Cardiac muscle cell (in vitro differentiated cells and primary cell): ENCODE data around the gene COPS9. TPM values are rescaled to one million over a fixed set of nuclear protein-coding genes. Genes with fewer than 3 reads are reported as not detected.

Source experiments
- DNase-seq, 2 donors: peaks; one replicate each; pipeline versions ENCODE4 v3.0.0 to v3.0.0-alpha.2; 2010 to 2017; ENCODE audit warnings: low read depth in 1 of 2, low spot score in 1 of 2
- H3K27ac ChIP-seq: fragments of 200-600 bp; sonication (generic); 2 replicates; pipeline ENCODE4 v1.5.1; 2016
- H3K27me3 ChIP-seq: fragments of 200-600 bp; sonication (generic); 2 replicates; pipeline ENCODE4 v1.6.0; 2016; ENCODE audit warnings: control low read depth
- H3K36me3 ChIP-seq: fragments of 200-600 bp; sonication (generic); 2 replicates; pipeline ENCODE4 v1.5.1; 2016; ENCODE audit warnings: control low read depth
- H3K4me1 ChIP-seq: fragments of 200-600 bp; sonication (generic); 2 replicates; pipeline ENCODE4 v1.8.1; 2017; ENCODE audit warnings: low read depth, mild to moderate bottlenecking, mixed run types
- H3K4me3 ChIP-seq: fragments of 200-600 bp; sonication (generic); 2 replicates; pipeline ENCODE4 v1.5.1; 2016; ENCODE audit warnings: mild to moderate bottlenecking
- H3K9me3 ChIP-seq: fragments of 200-600 bp; sonication (generic); 2 replicates; pipeline ENCODE4 v1.5.1; 2017; ENCODE audit warnings: low read depth, mild to moderate bottlenecking, control low read depth
- polyA plus RNA-seq: library from polyadenylated mRNA; unstranded; fragments of >200 nt; fragmentation: Nextera tagmentation; extraction: Ambion mirVana; gene quantifications from 2 replicates; pipeline ENCODE4 v1.2.1, GENCODE V29; 2016
- total RNA-seq: library from RNA; depleted of rRNA; stranded (reverse); fragments of >200 nt; gene quantifications from 2 replicates; pipeline ENCODE4 v1.2.3, GENCODE V29; 2016
- TF ChIP-seq, protein P1 (sequence below): IDR thresholded peaks from 2 replicates; pipeline ENCODE4 v1.5.1; 2012; ENCODE audit warnings: low read depth, mild to moderate bottlenecking, low read length

The COPS9 gene
- total and polyA plus RNA-seq, 2 experiments from 2014 or later, result 111 to 321 TPM

GRCh38 chr2:240139666-240140393, 3.7 kb upstream of the COPS9 start:
- Histone ChIP-seq H3K36me3 (no peaks in the 10 kb centered on the region), H3K27ac (peak overlapping the region; percentile 11), H3K4me1 (peaks cover 5% of the 10 kb centered on the region), H3K4me3 (no peak overlapping the region), H3K27me3 (no peaks in the 10 kb centered on the region), H3K9me3 (no peaks in the 10 kb centered on the region)
- peak in 1 of 2 donors; percentile 55 for DNase-seq
- TF ChIP-seq, protein P1, sequence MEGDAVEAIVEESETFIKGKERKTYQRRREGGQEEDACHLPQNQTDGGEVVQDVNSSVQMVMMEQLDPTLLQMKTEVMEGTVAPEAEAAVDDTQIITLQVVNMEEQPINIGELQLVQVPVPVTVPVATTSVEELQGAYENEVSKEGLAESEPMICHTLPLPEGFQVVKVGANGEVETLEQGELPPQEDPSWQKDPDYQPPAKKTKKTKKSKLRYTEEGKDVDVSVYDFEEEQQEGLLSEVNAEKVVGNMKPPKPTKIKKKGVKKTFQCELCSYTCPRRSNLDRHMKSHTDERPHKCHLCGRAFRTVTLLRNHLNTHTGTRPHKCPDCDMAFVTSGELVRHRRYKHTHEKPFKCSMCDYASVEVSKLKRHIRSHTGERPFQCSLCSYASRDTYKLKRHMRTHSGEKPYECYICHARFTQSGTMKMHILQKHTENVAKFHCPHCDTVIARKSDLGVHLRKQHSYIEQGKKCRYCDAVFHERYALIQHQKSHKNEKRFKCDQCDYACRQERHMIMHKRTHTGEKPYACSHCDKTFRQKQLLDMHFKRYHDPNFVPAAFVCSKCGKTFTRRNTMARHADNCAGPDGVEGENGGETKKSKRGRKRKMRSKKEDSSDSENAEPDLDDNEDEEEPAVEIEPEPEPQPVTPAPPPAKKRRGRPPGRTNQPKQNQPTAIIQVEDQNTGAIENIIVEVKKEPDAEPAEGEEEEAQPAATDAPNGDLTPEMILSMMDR, result no peak

GRCh38 chr2:240139011-240139441, 2.9 kb upstream of the COPS9 start:
- DNase-seq, result no peak
- no peak overlapping the region for H3K4me3 ChIP-seq

DNA sequence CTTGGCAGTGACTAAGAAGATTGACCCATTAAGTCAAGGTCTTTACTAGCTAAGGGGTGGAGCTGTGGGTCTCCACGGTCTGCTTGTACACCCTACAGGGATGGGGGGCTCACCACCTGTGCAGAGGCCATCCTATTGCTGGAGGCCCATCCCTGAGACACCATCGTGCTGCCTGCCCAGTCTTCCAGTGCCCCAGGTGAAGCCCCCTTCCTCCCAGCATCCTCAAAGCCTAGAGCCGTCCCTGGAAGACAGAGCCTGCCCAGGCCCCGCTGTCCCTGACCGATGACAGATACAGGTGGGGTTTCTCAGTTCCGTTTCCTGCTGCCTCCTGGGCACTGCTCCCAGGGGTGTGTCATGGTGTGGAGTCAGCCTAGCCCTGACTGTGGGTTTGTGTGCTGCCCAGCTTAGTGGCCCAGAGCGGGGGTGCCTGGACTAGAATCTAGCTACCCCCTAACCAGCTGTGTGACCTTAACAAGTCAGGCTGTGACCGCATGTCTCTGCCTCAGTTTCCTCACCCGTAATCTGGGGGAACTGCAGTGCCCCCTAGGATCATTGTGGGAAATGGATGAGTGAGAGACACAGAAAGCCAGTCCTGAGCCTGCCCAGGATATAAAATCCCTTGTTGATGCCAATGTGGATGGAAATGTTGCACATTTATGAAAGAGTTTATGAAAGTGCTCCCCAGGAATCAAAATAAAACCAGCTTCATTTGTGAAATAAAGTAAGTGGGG, 2.3 kb upstream of the COPS9 start:
- Histone ChIP-seq H3K4me3 (no peak overlapping the region), H3K27me3 (no peaks in the 10 kb centered on the region), H3K9me3 (no peaks in the 10 kb centered on the region), H3K4me1 (peaks cover 7% of the 10 kb centered on the region), H3K36me3 (no peaks in the 10 kb centered on the region), H3K27ac (no peak overlapping the region)
- DNase-seq, result no peak
- TF ChIP-seq, protein P1, result no peak

More at GRCh38 chr2:240139011-240139441, 2.9 kb upstream of the COPS9 start:
- TF ChIP-seq, protein P1, result no peak
- Histone ChIP-seq H3K27ac (no peak overlapping the region), H3K27me3 (no peaks in the 10 kb centered on the region), H3K36me3 (no peaks in the 10 kb centered on the region), H3K9me3 (no peaks in the 10 kb centered on the region), H3K4me1 (peaks cover 7% of the 10 kb centered on the region)

DNA sequence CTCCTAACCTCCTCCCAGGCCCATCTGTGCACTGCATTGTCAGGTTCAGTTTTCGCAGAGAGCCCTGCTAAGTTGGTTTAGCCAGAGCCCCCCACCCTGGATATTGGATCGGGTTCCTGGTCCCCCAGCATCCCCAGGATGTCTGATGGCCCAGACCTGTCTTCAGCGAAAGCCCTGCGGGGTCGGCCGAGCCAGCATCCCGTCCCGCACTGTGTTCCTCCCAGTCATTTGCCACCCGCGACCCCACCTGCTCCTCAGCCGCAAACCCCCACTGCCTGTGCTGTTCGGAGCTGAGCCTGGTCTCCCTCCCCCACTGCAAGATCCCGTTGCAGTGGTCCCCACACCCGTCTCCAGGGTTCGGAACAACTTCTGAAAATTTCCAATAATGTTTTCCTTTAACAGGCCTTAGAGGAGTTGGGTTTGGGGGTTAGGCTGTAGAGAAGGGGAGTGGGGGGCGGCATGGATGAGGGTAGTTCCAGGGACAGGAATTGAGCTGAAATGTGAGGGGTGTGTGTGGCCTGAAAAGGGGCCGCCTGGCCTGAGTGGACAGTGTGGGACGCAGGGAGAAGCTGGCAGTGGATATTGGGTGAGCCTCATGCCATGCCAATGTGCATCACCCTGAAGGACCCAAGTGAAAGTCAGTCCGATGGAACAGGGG, 1.6 kb upstream of the COPS9 start:
- TF ChIP-seq, protein P1, result no peak
- H3K9me3 ChIP-seq, result no peaks in the 10 kb centered on the region
- no peak for DNase-seq

DNA sequence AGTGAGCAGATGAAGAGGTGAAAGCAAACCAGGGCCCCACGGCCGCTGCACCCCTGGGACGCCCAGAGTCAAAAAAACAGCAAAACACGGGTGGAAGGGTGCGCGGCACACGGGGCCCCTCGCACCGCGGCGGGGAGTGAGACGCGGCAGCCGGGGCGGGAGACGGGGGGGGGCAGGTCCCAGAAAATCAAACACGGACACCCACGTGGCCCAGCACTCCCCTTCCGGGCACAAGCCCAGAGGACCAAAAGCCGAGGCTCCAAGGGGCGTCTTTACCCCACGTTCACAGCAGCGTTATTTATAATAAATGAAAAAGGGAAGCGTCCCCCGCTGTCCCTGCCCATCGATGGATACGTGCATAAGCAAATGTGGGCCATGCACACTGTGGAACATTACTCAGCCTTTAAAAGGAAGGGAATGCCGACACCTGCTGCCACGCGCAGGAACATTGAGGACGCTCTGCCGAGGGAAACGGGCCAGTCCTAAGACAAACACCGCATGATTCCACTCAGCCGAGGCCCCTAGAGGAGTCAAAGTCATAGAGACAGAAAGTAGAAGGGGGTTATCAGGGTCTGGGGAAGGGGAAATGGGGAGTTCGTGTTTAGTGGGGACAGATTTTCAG, 677 bp upstream of the COPS9 start:
- peaks cover 10% of the 10 kb centered on the region for H3K36me3 ChIP-seq
- H3K27ac ChIP-seq, result no peak overlapping the region
- H3K4me3 ChIP-seq, result peak overlapping the region; percentile 89
- H3K4me1 ChIP-seq, result peaks cover 7% of the 10 kb centered on the region
- no peaks in the 10 kb centered on the region for H3K9me3 ChIP-seq
- H3K27me3 ChIP-seq, result no peaks in the 10 kb centered on the region
- DNase-seq, result no peak
- TF ChIP-seq, protein P1, result no peak

More for the DNA sequence above, 1.6 kb upstream of the COPS9 start:
- H3K36me3 ChIP-seq, result peaks cover 3% of the 10 kb centered on the region
- H3K27ac ChIP-seq, result no peak overlapping the region
- H3K4me3 ChIP-seq, result no peak overlapping the region
- H3K27me3 ChIP-seq, result no peaks in the 10 kb centered on the region
- H3K4me1 ChIP-seq, result peaks cover 7% of the 10 kb centered on the region
